Measurements from ENCODE around the gene ADAMTS15. TPM values are rescaled to one million over a fixed set of nuclear protein-coding genes. Genes with fewer than 3 reads are reported as not detected.

ADAMTS15 gene
- total and polyA plus RNA-seq, 2 donors (not counting 3 experiments of a cell fraction or from before 2014, with no cell fraction given), result 0.08 TPM; not detected in 1

- H2AFZ ChIP-seq (ENCODE audit: low read depth, low read length), result no peak overlapping the region
- DNase-seq (ENCODE audit: low read depth, low spot score), result no peak
- no peak overlapping the region for H3K4me2 ChIP-seq (ENCODE audit: insufficient read depth, low read length)
- no peaks in the 10 kb centered on the region for H3K9me1 ChIP-seq (replicated peaks; ENCODE audit: control insufficient read depth, extremely low read depth, insufficient read depth, low read length)
- no peak overlapping the region for H3K9ac ChIP-seq (replicated peaks; ENCODE audit: extremely low read depth, insufficient read depth, low read length)
- intact Hi-C loops (cut with micrococcal nuclease), result no loop called here
- H4K20me1 ChIP-seq (replicated peaks; ENCODE audit: control insufficient read depth, extremely low read depth, insufficient read depth, low read length), result no peaks in the 10 kb centered on the region
- dilution Hi-C loops (cut with MboI; ENCODE audit: extremely low pct_ligation_motif_present, low sequenced_read_pairs), result no loop called here
- no peaks in the 10 kb centered on the region for H3K4me1 ChIP-seq (ENCODE audit: control insufficient read depth, extremely low read depth, insufficient read depth, low read length)
- TF ChIP-seq JUN (IDR thresholded peaks at IDR 0.05; ENCODE audit: borderline replicate concordance, insufficient read depth, insufficient read length, low read depth) (no peak), CTCF (IDR thresholded peaks at IDR 0.05; ENCODE audit: extremely low read depth in 1 of 2, insufficient read depth in 1 of 2, low read depth in 1 of 2, low read length in 2 of 2) (no peak), EZH2 (IDR thresholded peaks at IDR 0.05; ENCODE audit: borderline replicate concordance, low read depth, low read length, severe bottlenecking) (no peak), FOS (IDR thresholded peaks at IDR 0.05; ENCODE audit: borderline replicate concordance, insufficient read depth, low read length) (no peak), POLR2AphosphoS5 (IDR thresholded peaks at IDR 0.05; ENCODE audit: insufficient read depth, low read depth, low read length) (no peak), GATA2 (IDR thresholded peaks at IDR 0.05; ENCODE audit: insufficient read depth, insufficient read length, low read depth, low read length) (no peak), POLR2A (IDR thresholded peaks at IDR 0.05; ENCODE audit: low read depth, low read length) (no peak), MAX (IDR thresholded peaks at IDR 0.05; ENCODE audit: insufficient read depth, insufficient read length) (no peak), MYC (IDR thresholded peaks at IDR 0.05; ENCODE audit: low read depth, low read length) (no peak)
- ChIA-PET CTCF (no interaction called here), POLR2A (no interaction called here)
- FAIRE-seq, result no peak
- no peaks in the 10 kb centered on the region for H3K36me3 ChIP-seq (ENCODE audit: control insufficient read depth in 2 of 2, extremely low read depth in 1 of 2, insufficient read depth in 2 of 2, low read length in 2 of 2)
- no peaks in the 10 kb centered on the region for H3K79me2 ChIP-seq (ENCODE audit: control insufficient read depth, insufficient read depth, low read length)
- no peak overlapping the region for H3K4me3 ChIP-seq (replicated peaks in 1 of 3; ENCODE audit: insufficient read depth in 1 of 3, low read depth in 1 of 3, low read length in 3 of 3)
- H3K9me3 ChIP-seq (replicated peaks; ENCODE audit: control insufficient read depth, insufficient read depth, low read length), result no peaks in the 10 kb centered on the region
- no TSS peak for BruUV-seq (replicated peaks)
- no peak overlapping the region for H3K27ac ChIP-seq (ENCODE audit: insufficient read depth, low read depth, low read length)
- no peaks in the 10 kb centered on the region for H3K27me3 ChIP-seq (ENCODE audit: control insufficient read depth in 2 of 2, insufficient read depth in 2 of 2, low read length in 2 of 2)
These were observed 60.5 kb downstream of the ADAMTS15 start for GRCh38 chr11:130508913-130509312.

All from endothelial cell of umbilical vein (primary cell).